Kidney epithelial cell (primary cell): ENCODE data around the gene DEXI. TPM values are rescaled to one million over a fixed set of nuclear protein-coding genes. Genes with fewer than 3 reads are reported as not detected.
A peak's percentile ranks its signal among the peaks of the same experiment; 100 is the strongest.

Experiments
- DNase-seq: peaks from one replicate; pipeline ENCODE4 v3.0.0-alpha.2; 2010; ENCODE audit warnings: low read depth
- H3K27me3 ChIP-seq: 2 replicates; pipeline ENCODE4 v1.6.0; 2011; ENCODE audit warnings: low read length; ENCODE audit not compliant: control insufficient read depth, insufficient read depth
- H3K36me3 ChIP-seq: 2 replicates; pipeline ENCODE4 v1.5.1; 2011; ENCODE audit warnings: low read length; ENCODE audit not compliant: control insufficient read depth, insufficient read depth
- H3K4me3 ChIP-seq: 2 replicates; pipeline ENCODE4 v1.5.1; 2011; ENCODE audit warnings: low read depth, mild to moderate bottlenecking, control low read depth, low read length
- CTCF ChIP-seq: IDR thresholded peaks from 2 replicates; pipeline ENCODE4 v1.5.1; 2011; ENCODE audit warnings: mild to moderate bottlenecking, moderate library complexity, low read length, control low read depth, inconsistent platforms; ENCODE audit not compliant: insufficient read depth, poor library complexity, severe bottlenecking
- total RNA-seq: library from RNA; depleted of rRNA; stranded (reverse); fragments of >200 nt; gene quantifications from 2 replicates; pipeline ENCODE4 v1.2.3, GENCODE V29; 2015

Gene DEXI
- total RNA-seq, 1 donor from 2014 or later, result 62.5 TPM

- Histone ChIP-seq H3K27me3 (no peaks in the 10 kb centered on the region), H3K4me3 (no peak overlapping the region), H3K36me3 (peaks cover 4% of the 10 kb centered on the region)
- DNase-seq, result no peak
- no peak for TF ChIP-seq CTCF
Measured at GRCh38 chr16:10966129-10966528, 23.9 kb upstream of the DEXI start.

GRCh38 chr16:10965440-10966061 lies 23.3 kb upstream of the DEXI start:
- H3K36me3 ChIP-seq, result peaks cover 3% of the 10 kb centered on the region
- no peak for DNase-seq
- no peaks in the 10 kb centered on the region for H3K27me3 ChIP-seq
- H3K4me3 ChIP-seq, result no peak overlapping the region
- no peak for TF ChIP-seq CTCF

GRCh38 chr16:10964891-10965326 lies 22.6 kb upstream of the DEXI start:
- H3K36me3 ChIP-seq, result peaks cover 3% of the 10 kb centered on the region
- H3K4me3 ChIP-seq, result no peak overlapping the region
- TF ChIP-seq CTCF, result no peak
- no peak for DNase-seq
- no peaks in the 10 kb centered on the region for H3K27me3 ChIP-seq

- Histone ChIP-seq H3K27me3 (no peaks in the 10 kb centered on the region), H3K4me3 (no peak overlapping the region), H3K36me3 (peaks cover 3% of the 10 kb centered on the region)
- peak; percentile 97 for TF ChIP-seq CTCF
- DNase-seq, result no peak
Measured at GRCh38 chr16:10964039-10964890, 22.0 kb upstream of the DEXI start.

GRCh38 chr16:10961231-10961630 lies 19.0 kb upstream of the DEXI start:
- H3K4me3 ChIP-seq, result no peak overlapping the region
- H3K36me3 ChIP-seq, result peaks cover 3% of the 10 kb centered on the region
- no peak for DNase-seq
- no peak for TF ChIP-seq CTCF
- H3K27me3 ChIP-seq, result no peaks in the 10 kb centered on the region

- H3K27me3 ChIP-seq, result no peaks in the 10 kb centered on the region
- no peak for DNase-seq
- peaks cover 3% of the 10 kb centered on the region for H3K36me3 ChIP-seq
- no peak overlapping the region for H3K4me3 ChIP-seq
- no peak for TF ChIP-seq CTCF
Measured at GRCh38 chr16:10959161-10959560, 16.9 kb upstream of the DEXI start.
